GM23338 (cell line): Measurements from ENCODE around the gene CACNB4.

Experiments used
- CTCF ChIP-seq, 2 experiments: fragments of 200-600 bp in 1 of 2; sonication (generic) in 1 of 2; conservative IDR thresholded peaks; 2 replicates each; pipeline versions ENCODE4 v1.5.1 to v1.6.1; 2016 to 2017; ENCODE audit warnings: antibody characterized with exemption in 2 of 2, low read depth in 2 of 2, mild to moderate bottlenecking in 2 of 2, moderate library complexity in 1 of 2
- EZH2 ChIP-seq: fragments of 200-600 bp; sonication (generic); IDR thresholded peaks from one replicate; pipeline ENCODE4 v1.8.0; 2017; ENCODE audit warnings: antibody characterized with exemption, mild to moderate bottlenecking, low read depth; ENCODE audit not compliant: unreplicated experiment
- EZH2phosphoT487 ChIP-seq: fragments of 200-600 bp; sonication (generic); IDR thresholded peaks from one replicate; pipeline ENCODE4 v1.8.1; 2018; ENCODE audit warnings: antibody characterized with exemption; ENCODE audit not compliant: unreplicated experiment

- TF ChIP-seq CTCF (conservative IDR thresholded peaks at IDR 0.05; ENCODE audit: low read depth in 2 of 2) = no peak
- no peak for TF ChIP-seq EZH2
- no peak for TF ChIP-seq EZH2phosphoT487
Measured at GRCh38 chr2:152078023-152078422, 20.8 kb downstream of the CACNB4 start.
